Endothelial cell of umbilical vein (primary cell): ENCODE results near the gene IFNA10. TPM values are rescaled to one million over a fixed set of nuclear protein-coding genes. Genes with fewer than 3 reads are reported as not detected.

ENCODE experiments used
- BruUV-seq: library from RNA; stranded (reverse); fragments of 400-500 nt; replicated peaks from 2 replicates; lab custom pipeline; 2021; lab: Mats Ljungman, UMichigan
- CTCF ChIA-PET: fragments of 300-600, 350-600 bp; sonication (Branson Sonifier 250); formaldehyde crosslinking; loops from one replicate; lab custom pipeline; 2021; ENCODE audit warnings: antibody characterized with exemption, inconsistent platforms; lab: Charles Lee
- POLR2A ChIA-PET: fragments of 300-600, 350-600 bp; sonication (Branson Sonifier 250); formaldehyde crosslinking; loops from one replicate; lab custom pipeline; 2021; ENCODE audit warnings: antibody characterized with exemption, inconsistent platforms; lab: Charles Lee
- DNase-seq: peaks from one replicate; pipeline ENCODE4 v3.0.0-alpha.2; 2011; ENCODE audit warnings: low read depth, low spot score
- FAIRE-seq: peaks from 2 replicates; lab custom pipeline; 2011; peaks lifted over from hg19 to GRCh38; lab: Jason Lieb, UNC
- H2AFZ ChIP-seq: 2 replicates; pipeline ENCODE4 v1.6.0; 2012; ENCODE audit warnings: low read depth, low read length, control low read depth, inconsistent platforms
- H3K27ac ChIP-seq: 2 replicates; pipeline ENCODE4 v1.5.1; 2011; ENCODE audit warnings: low read depth, mild to moderate bottlenecking, control low read depth, low read length, moderate library complexity; ENCODE audit not compliant: insufficient read depth
- H3K27me3 ChIP-seq, 2 experiments: 2 replicates each; pipeline versions ENCODE4 v1.6.0 to v1.6.1; 2011; ENCODE audit warnings: low read length in 2 of 2, mixed read lengths in 1 of 2; ENCODE audit not compliant: control insufficient read depth in 2 of 2, insufficient read depth in 2 of 2
- H3K36me3 ChIP-seq, 2 experiments: 2 replicates in 1 of 2; 3 replicates in 1 of 2; pipeline ENCODE4 v1.5.1; 2011; ENCODE audit warnings: low read length in 2 of 2, mild to moderate bottlenecking in 1 of 2, moderate library complexity in 1 of 2; ENCODE audit not compliant: control insufficient read depth in 2 of 2, insufficient read depth in 2 of 2; ENCODE audit errors: extremely low read depth in 1 of 2
- H3K4me1 ChIP-seq: 3 replicates; pipeline ENCODE4 v1.5.1; 2011; ENCODE audit warnings: mild to moderate bottlenecking, low read length; ENCODE audit not compliant: control insufficient read depth, insufficient read depth; ENCODE audit errors: extremely low read depth
- H3K4me2 ChIP-seq: 2 replicates; pipeline ENCODE4 v1.6.1; 2011; ENCODE audit warnings: low read length, control low read depth, mixed read lengths; ENCODE audit not compliant: insufficient read depth
- H3K4me3 ChIP-seq, 3 experiments: fragments of 200-600 bp in 1 of 3; sonication (generic), shearing (Covaris generic) in 1 of 3; replicated peaks in 1 of 3; 2 replicates each; pipeline ENCODE4 v1.5.1; 2011 to 2016; ENCODE audit warnings: control low read depth in 3 of 3, low read length in 3 of 3, mild to moderate bottlenecking in 2 of 3, inconsistent platforms in 1 of 3, low read depth in 1 of 3, moderate library complexity in 1 of 3; ENCODE audit not compliant: insufficient read depth in 1 of 3
- H3K79me2 ChIP-seq: 2 replicates; pipeline ENCODE4 v1.6.0; 2012; ENCODE audit warnings: low read length, inconsistent platforms; ENCODE audit not compliant: control insufficient read depth, insufficient read depth
- H3K9ac ChIP-seq: replicated peaks from 2 replicates; pipeline ENCODE3; 2011; ENCODE audit warnings: low read length, control low read depth; ENCODE audit not compliant: insufficient read depth; ENCODE audit errors: extremely low read depth
- H3K9me1 ChIP-seq: replicated peaks from 3 replicates; pipeline ENCODE4 v1.6.0; 2011; ENCODE audit warnings: mild to moderate bottlenecking, low read length; ENCODE audit not compliant: control insufficient read depth, insufficient read depth; ENCODE audit errors: extremely low read depth
- H3K9me3 ChIP-seq: replicated peaks from 2 replicates; pipeline ENCODE4 v1.5.1; 2012; ENCODE audit warnings: low read length, inconsistent platforms; ENCODE audit not compliant: control insufficient read depth, insufficient read depth
- H4K20me1 ChIP-seq: replicated peaks from 2 replicates; pipeline ENCODE3; 2011; ENCODE audit warnings: mild to moderate bottlenecking, low read length; ENCODE audit not compliant: control insufficient read depth, insufficient read depth; ENCODE audit errors: extremely low read depth
- EZH2 ChIP-seq: IDR thresholded peaks from 2 replicates; pipeline ENCODE4 v1.6.1; 2012; ENCODE audit warnings: borderline replicate concordance, low read depth, mild to moderate bottlenecking, moderate library complexity, low read length, inconsistent platforms; ENCODE audit not compliant: severe bottlenecking
- FOS ChIP-seq: IDR thresholded peaks from 2 replicates; pipeline ENCODE4 v1.6.1; 2011; ENCODE audit warnings: mild to moderate bottlenecking, low read length, moderate library complexity, borderline replicate concordance; ENCODE audit not compliant: insufficient read depth
- GATA2 ChIP-seq: IDR thresholded peaks from 2 replicates; pipeline ENCODE4 v1.7.0; 2011; ENCODE audit warnings: low read depth, mild to moderate bottlenecking, moderate library complexity, mixed read lengths, low read length; ENCODE audit not compliant: insufficient read length, insufficient read depth
- JUN ChIP-seq: IDR thresholded peaks from 2 replicates; pipeline ENCODE4 v1.6.1; 2011; ENCODE audit warnings: borderline replicate concordance, low read depth; ENCODE audit not compliant: insufficient read length, insufficient read depth
- MAX ChIP-seq: IDR thresholded peaks from 2 replicates; pipeline ENCODE4 v1.6.1; 2011; ENCODE audit not compliant: insufficient read depth, insufficient read length
- MYC ChIP-seq: IDR thresholded peaks from one replicate; pipeline ENCODE4 v1.6.1; 2011; ENCODE audit warnings: mild to moderate bottlenecking, low read depth, low read length
- POLR2A ChIP-seq: IDR thresholded peaks from 2 replicates; pipeline ENCODE4 v1.6.1; 2012; ENCODE audit warnings: low read depth, mild to moderate bottlenecking, control low read depth, low read length
- POLR2AphosphoS5 ChIP-seq: IDR thresholded peaks from 2 replicates; pipeline ENCODE4 v1.6.1; 2012; ENCODE audit warnings: low read depth, mild to moderate bottlenecking, control low read depth, low read length, moderate library complexity; ENCODE audit not compliant: insufficient read depth
- dilution Hi-C: fragments of 300-500 bp; cut with MboI; formaldehyde crosslinking; loops from one replicate; pipeline ENCODE4 v1.15.0; 2019; ENCODE audit warnings: low sequenced_read_pairs; ENCODE audit not compliant: extremely low pct_ligation_motif_present
- intact Hi-C: fragments of 100-400 bp; cut with micrococcal nuclease; formaldehyde crosslinking; loops from one replicate; pipeline ENCODE4 v1.10.0; 2022
- polyA plus RNA-seq, 4 experiments: library from polyadenylated mRNA; depleted of rRNA in 3 of 4; stranded (reverse) in 3 of 4; unstranded in 1 of 4; fragments of >200 nt; gene quantifications; 2 replicates each; pipeline versions ENCODE4 v1.2.1 to v1.2.3, GENCODE V29; 2011 to 2012; ENCODE audit warnings: missing spikeins in 1 of 4
- total RNA-seq: library from RNA; stranded (reverse); gene quantifications from 2 replicates; pipeline ENCODE4 v1.2.3, GENCODE V29; 2021
- TF ChIP-seq, protein P1 (sequence below), 2 donors: IDR thresholded peaks; 1 replicate in 1 of 2; 2 replicates in 1 of 2; pipeline ENCODE4 v1.5.1; 2011; ENCODE audit warnings: low read length in 2 of 2, mild to moderate bottlenecking in 2 of 2, moderate library complexity in 2 of 2, control low read depth in 1 of 2, inconsistent platforms in 1 of 2, low read depth in 1 of 2; ENCODE audit not compliant: insufficient read depth in 1 of 2; ENCODE audit errors: extremely low read depth in 1 of 2

IFNA10 gene
- total and polyA plus RNA-seq, 2 donors (not counting 3 experiments of a cell fraction or from before 2014, with no cell fraction given) = not detected

- dilution Hi-C loops (no loop called here), intact Hi-C loops (no loop called here)
- H3K4me1 ChIP-seq = no peaks in the 10 kb centered on the region
- DNase-seq (no peak), FAIRE-seq (no peak)
- no peaks in the 10 kb centered on the region for H3K79me2 ChIP-seq
- H3K27ac ChIP-seq = no peak overlapping the region
- no peaks in the 10 kb centered on the region for H3K36me3 ChIP-seq
- H2AFZ ChIP-seq = no peak overlapping the region
- H4K20me1 ChIP-seq = no peaks in the 10 kb centered on the region
- no peak overlapping the region for H3K4me2 ChIP-seq
- POLR2A ChIA-PET = no interaction called here
- H3K27me3 ChIP-seq = peaks cover 7 to 31% of the 10 kb centered on the region in 2 experiments
- BruUV-seq = no TSS peak
- no peaks in the 10 kb centered on the region for H3K9me1 ChIP-seq
- H3K9ac ChIP-seq = no peak overlapping the region
- CTCF ChIA-PET = no interaction called here
- H3K4me3 ChIP-seq = no peak overlapping the region
- no peaks in the 10 kb centered on the region for H3K9me3 ChIP-seq
- no peak for TF ChIP-seq MYC
- TF ChIP-seq POLR2A = no peak
- no peak for TF ChIP-seq FOS
- TF ChIP-seq JUN = no peak
- TF ChIP-seq MAX = no peak
- TF ChIP-seq POLR2AphosphoS5 = no peak
- TF ChIP-seq, protein P1, sequence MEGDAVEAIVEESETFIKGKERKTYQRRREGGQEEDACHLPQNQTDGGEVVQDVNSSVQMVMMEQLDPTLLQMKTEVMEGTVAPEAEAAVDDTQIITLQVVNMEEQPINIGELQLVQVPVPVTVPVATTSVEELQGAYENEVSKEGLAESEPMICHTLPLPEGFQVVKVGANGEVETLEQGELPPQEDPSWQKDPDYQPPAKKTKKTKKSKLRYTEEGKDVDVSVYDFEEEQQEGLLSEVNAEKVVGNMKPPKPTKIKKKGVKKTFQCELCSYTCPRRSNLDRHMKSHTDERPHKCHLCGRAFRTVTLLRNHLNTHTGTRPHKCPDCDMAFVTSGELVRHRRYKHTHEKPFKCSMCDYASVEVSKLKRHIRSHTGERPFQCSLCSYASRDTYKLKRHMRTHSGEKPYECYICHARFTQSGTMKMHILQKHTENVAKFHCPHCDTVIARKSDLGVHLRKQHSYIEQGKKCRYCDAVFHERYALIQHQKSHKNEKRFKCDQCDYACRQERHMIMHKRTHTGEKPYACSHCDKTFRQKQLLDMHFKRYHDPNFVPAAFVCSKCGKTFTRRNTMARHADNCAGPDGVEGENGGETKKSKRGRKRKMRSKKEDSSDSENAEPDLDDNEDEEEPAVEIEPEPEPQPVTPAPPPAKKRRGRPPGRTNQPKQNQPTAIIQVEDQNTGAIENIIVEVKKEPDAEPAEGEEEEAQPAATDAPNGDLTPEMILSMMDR (IDR thresholded peaks at IDR 0.05; ENCODE audit: extremely low read depth in 1 of 2, insufficient read depth in 1 of 2, low read depth in 1 of 2, low read length in 2 of 2) = no peak
- no peak for TF ChIP-seq GATA2
- no peak for TF ChIP-seq EZH2
These were observed 34.8 kb downstream of the IFNA10 start for GRCh38 chr9:21172156-21172555.
